LNCaP clone FGC (cell line): ENCODE results near the gene LYSMD1.
"Not testable (repeated sequence)": the region's sequence is repeated elsewhere in the genome, so short reads cannot be mapped to it uniquely, and the experiment has no call there.

Experiments used
- DNase-seq: peaks from one replicate; pipeline ENCODE4 v3.0.0-alpha.2; 2011; ENCODE audit warnings: low read depth
- H3K4me3 ChIP-seq: 2 replicates; pipeline ENCODE4 v1.5.1; 2011; ENCODE audit warnings: mild to moderate bottlenecking, low read depth, low read length, control low read depth
- TF ChIP-seq, protein P1 (sequence below): IDR thresholded peaks from 2 replicates; pipeline ENCODE4 v1.5.1; 2012; ENCODE audit warnings: mild to moderate bottlenecking; ENCODE audit not compliant: control insufficient read depth, insufficient read depth; ENCODE audit errors: extremely low read depth

The LYSMD1 gene

DNA sequence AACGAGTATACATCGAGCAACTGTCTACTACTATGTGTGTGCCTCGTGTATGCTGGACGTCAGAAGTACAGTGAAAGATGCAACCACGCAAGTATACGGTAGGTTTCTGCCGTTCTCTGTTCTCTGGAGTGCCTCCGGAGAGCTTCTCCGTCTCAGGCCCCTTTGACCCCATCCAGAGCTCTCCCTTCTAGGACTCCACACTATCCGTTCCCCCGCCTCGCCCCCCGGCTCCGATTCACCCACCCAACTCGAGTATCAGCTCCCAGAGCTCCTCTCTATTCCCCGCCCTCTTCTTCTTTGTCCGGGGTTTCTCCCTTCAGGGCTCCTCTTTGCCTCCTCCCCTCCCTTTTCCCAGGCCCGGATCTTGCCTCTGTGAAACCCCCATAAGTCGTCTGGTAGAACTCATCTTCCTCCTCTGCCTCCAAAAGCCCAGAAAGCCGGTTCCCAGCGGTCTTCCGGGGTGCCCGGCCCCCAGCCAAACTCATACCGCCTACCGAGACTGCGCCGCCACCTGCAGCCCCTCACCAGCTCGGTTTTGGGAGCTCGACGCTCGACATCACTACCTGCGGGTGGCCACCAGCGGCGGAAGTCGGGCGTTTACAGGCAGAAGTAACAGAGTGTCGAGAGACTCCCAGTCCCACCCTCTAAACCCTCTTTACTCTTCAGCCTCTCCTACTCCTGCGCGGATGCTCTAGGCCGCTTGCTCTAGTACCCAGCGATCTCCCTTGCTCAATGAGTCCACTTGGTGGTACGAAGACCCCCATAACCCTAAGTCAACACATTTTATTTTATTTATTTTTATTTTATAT lies 24.1 kb upstream of the LYSMD1 start, which contains the start of gene VPS72:
Gene VPS72, minus strand, starts transcription at position 561 of the 809 bp plus-strand sequence. Its CDS starts 76 bp downstream, at position 485.
- peak; percentile 68 for DNase-seq
- TF ChIP-seq, protein P1, sequence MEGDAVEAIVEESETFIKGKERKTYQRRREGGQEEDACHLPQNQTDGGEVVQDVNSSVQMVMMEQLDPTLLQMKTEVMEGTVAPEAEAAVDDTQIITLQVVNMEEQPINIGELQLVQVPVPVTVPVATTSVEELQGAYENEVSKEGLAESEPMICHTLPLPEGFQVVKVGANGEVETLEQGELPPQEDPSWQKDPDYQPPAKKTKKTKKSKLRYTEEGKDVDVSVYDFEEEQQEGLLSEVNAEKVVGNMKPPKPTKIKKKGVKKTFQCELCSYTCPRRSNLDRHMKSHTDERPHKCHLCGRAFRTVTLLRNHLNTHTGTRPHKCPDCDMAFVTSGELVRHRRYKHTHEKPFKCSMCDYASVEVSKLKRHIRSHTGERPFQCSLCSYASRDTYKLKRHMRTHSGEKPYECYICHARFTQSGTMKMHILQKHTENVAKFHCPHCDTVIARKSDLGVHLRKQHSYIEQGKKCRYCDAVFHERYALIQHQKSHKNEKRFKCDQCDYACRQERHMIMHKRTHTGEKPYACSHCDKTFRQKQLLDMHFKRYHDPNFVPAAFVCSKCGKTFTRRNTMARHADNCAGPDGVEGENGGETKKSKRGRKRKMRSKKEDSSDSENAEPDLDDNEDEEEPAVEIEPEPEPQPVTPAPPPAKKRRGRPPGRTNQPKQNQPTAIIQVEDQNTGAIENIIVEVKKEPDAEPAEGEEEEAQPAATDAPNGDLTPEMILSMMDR, result no peak

DNA sequence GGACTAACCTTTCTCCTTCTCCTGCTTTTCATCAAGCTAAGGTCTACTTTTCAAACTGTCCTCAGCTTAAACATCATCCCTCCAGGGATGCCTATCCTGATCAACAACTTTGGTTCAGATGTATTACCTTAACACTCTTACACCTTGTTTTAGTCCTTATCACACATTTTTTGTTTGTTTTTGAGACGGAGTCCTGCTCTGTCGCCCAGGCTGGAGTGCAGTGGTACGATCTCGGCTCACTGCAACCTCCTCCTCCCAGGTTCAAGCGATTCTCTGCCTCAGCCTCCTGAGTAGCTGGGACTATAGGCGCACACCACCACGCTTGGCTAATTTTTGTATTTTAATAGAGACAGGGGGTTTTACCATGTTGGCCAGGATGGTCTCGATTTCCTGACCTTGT lies 23.0 kb upstream of the LYSMD1 start:
- DNase-seq, result not testable (repeated sequence)
- peak overlapping the region; percentile 87 for H3K4me3 ChIP-seq

More for the DNA sequence above, 24.1 kb upstream of the LYSMD1 start, which contains the start of gene VPS72:
- H3K4me3 ChIP-seq, result peak within 1 kb of the TSS; percentile 87

DNA sequence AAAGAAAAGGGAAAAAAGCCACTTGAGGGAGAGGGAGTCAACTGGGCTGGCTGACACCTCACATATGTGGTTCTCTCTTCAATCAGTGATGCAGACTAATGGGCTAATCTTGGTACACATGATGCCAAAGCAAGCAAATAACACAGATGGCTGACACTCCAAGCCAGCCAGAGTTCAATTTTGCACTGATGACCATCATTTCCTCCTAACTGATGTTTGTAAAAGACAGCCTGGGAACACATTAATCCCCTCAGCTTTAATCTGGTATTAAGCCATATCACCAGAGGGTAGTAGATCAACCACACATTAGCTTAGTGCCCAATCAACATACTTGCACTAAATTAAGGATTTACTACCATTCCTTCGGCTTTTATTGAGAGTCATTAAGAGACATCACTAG lies 21.5 kb upstream of the LYSMD1 start:
- TF ChIP-seq, protein P1, result no peak
- no peak for DNase-seq
- no peak overlapping the region for H3K4me3 ChIP-seq

DNA sequence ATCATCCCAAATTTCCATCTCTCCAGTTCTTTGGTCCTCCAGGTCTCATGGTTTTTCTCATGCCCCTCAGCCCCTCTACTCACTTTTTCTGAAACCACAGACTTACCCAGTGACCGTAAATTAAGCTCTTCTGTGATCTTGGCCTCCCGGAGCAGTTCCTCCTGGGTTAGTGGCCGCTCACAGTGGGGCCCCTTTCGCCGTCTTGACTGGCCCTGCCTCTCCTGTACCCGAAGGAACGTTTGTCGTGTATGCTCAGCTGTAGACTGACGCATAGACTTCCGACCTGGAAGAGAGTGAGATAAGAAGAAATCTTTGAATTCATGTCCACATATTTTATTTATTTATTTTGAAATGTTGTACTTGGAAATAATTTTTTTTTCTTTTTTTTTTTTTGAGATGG lies 18.5 kb upstream of the LYSMD1 start:
- TF ChIP-seq, protein P1, result no peak
- no peak overlapping the region for H3K4me3 ChIP-seq
- DNase-seq, result no peak

DNA sequence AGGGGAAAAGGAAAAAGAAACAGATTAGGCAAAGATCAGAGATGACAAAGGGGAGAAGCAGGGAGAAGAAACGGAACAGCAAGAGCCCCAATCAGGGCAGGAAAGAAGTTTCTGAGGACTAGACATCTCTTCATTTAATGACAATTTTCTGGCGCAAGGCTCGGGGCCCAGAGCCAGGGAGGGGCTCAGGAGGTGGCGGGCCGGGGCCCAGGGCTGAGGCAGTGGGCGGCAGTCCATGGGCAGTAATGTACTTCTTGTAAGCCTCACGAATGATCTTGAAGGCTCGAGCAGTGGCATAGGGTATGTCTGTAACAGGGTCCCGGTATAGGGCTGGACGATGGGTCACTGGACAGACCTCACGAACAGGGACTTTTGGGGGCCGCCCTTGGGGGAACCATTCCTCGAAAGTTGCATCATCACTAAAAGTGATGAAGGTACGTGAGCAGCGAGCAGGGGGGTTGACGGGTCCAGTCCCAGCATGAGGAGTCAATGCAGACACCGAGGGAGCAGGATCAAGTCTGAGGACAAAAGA lies 10.9 kb upstream of the LYSMD1 start:
- no peak overlapping the region for H3K4me3 ChIP-seq
- TF ChIP-seq, protein P1, result no peak

DNA sequence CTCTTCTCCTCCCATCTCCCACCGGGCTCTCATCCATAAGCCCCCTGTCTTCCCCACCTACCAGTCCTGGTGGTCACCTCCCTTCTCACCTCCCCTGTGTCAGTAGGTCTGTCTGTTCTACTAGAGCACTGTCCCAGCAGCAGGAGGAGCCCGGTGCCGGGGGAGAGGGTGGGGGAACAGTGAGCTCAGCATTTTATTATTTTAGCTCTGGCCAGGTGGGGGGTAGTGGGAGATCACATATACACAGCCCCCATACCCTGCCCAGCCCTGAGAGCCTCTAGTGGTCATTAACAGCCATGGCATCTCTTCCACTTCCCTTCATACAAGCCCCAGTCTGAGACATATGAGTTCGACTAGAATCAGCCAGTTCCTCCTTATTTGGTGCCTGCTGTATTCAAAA lies 10.2 kb upstream of the LYSMD1 start, which contains the start of gene TMOD4:
Gene TMOD4, minus strand, starts transcription at position 119 of the 400 bp plus-strand sequence. CDS start 1,106 bp downstream, outside the sequence.
- no peak for DNase-seq
- TF ChIP-seq, protein P1, result peak; percentile 29; the same call in 1 of the 2 replicates
- no peak within 1 kb of the TSS for H3K4me3 ChIP-seq

More for the DNA sequence above, 10.9 kb upstream of the LYSMD1 start:
- no peak for DNase-seq

DNA sequence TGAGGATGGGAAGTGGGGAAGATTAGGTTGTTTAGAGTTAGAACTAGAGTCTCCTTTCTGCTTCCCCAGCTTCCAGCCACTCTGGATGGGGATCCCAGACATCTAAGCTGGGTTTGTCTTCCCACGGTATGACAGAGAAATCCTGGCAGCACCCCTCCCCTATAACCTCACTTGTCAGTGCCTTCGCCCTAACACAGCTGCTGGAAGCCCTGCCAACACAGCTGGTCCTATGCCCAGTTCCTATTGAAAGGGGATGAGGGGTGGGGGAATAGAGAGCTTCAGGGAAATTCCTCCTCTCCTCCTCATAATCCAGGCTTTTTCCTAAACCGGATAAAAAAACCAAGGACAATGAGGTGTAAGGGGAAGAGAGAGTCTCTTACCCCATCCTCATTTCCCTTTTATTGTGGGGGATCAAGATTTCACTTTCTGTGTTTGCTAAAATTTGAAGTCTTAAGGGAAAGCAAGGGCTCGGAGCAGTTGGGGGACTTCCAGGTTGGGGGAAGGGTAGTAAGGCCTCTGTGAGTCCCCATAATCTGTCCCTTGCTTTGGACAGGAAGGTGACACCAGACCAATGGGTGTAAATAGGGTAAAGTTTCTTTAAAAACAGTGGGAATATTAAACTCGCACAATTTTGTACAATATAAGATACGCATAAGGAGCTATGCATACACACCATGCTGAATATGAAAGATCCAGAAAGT lies 9.5 kb upstream of the LYSMD1 start:
- TF ChIP-seq, protein P1, result no peak
- no peak for DNase-seq
- H3K4me3 ChIP-seq, result no peak overlapping the region
